RWPE1 (cell line): ENCODE results near the gene CNGB1.

Source experiments
- CTCF ChIA-PET: fragments of 350-600 bp; sonication (Branson Sonifier 250); formaldehyde crosslinking; extraction: SDS; loops from one replicate; lab custom pipeline; 2021; lab: Yijun Ruan, JAX
- POLR2A ChIA-PET: fragments of 400-600 bp; formaldehyde crosslinking; extraction: SDS; loops from one replicate; lab custom pipeline; 2020; ENCODE audit warnings: antibody characterized with exemption; ENCODE audit not compliant: low non-redundant PET; lab: Yijun Ruan, JAX
- DNase-seq: peaks from one replicate; pipeline ENCODE4 v3.0.0; 2012; ENCODE audit warnings: low spot score
- H3K27ac ChIP-seq: fragments of 450-650 bp; 2 replicates; pipeline ENCODE4 v1.5.1; 2017
- TF ChIP-seq, protein P1 (sequence below): fragments of 450-650 bp; conservative IDR thresholded peaks from 2 replicates; pipeline ENCODE4 v1.5.1; 2017; ENCODE audit warnings: low read depth, mild to moderate bottlenecking

The CNGB1 gene

GRCh38 chr16:57977418-57978069 is 6.6 kb upstream of the CNGB1 start:
- DNase-seq = no peak
- TF ChIP-seq, protein P1, sequence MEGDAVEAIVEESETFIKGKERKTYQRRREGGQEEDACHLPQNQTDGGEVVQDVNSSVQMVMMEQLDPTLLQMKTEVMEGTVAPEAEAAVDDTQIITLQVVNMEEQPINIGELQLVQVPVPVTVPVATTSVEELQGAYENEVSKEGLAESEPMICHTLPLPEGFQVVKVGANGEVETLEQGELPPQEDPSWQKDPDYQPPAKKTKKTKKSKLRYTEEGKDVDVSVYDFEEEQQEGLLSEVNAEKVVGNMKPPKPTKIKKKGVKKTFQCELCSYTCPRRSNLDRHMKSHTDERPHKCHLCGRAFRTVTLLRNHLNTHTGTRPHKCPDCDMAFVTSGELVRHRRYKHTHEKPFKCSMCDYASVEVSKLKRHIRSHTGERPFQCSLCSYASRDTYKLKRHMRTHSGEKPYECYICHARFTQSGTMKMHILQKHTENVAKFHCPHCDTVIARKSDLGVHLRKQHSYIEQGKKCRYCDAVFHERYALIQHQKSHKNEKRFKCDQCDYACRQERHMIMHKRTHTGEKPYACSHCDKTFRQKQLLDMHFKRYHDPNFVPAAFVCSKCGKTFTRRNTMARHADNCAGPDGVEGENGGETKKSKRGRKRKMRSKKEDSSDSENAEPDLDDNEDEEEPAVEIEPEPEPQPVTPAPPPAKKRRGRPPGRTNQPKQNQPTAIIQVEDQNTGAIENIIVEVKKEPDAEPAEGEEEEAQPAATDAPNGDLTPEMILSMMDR = no peak
- ChIA-PET CTCF (interaction anchor here (1.0 kb wide), 1 partner anchor 21 kb away, joined by 3 read pairs; no protein-coding TSS in a partner anchor), POLR2A (no interaction called here)
- H3K27ac ChIP-seq = peak overlapping the region; percentile 9; the same call in 1 of the 2 replicates

GRCh38 chr16:57976331-57976796 is 5.4 kb upstream of the CNGB1 start:
- POLR2A ChIA-PET = no interaction called here
- DNase-seq = peak; percentile 30
- H3K27ac ChIP-seq = peak overlapping the region; percentile 76
- CTCF ChIA-PET = interaction anchor here (1.0 kb wide), 1 partner anchor 22 kb away, joined by 3 read pairs; no protein-coding TSS in a partner anchor
- TF ChIP-seq, protein P1 = no peak

DNA sequence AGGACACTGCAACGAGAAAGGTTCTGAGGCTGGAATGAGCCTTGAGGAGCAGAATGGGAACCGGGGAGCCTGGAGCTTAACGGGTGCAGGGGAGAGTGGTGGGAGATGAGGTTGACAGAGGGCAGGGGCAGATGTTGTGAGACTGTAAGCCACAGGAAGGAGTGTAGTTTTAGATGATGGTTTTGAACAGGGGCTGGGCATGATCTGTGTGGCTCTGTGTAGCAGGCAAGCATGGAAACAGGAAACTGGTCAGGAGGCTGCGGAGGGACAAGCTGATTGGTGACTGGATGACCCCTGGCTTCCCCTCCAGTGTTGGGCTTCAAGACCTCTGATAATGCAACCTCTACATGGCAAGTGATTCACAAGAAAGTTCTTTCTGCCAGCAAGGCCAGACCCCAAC is 1.4 kb upstream of the CNGB1 start:
- DNase-seq = no peak
- no peak overlapping the region for H3K27ac ChIP-seq
- CTCF ChIA-PET = no interaction called here
- TF ChIP-seq, protein P1 = no peak
- POLR2A ChIA-PET = no interaction called here

DNA sequence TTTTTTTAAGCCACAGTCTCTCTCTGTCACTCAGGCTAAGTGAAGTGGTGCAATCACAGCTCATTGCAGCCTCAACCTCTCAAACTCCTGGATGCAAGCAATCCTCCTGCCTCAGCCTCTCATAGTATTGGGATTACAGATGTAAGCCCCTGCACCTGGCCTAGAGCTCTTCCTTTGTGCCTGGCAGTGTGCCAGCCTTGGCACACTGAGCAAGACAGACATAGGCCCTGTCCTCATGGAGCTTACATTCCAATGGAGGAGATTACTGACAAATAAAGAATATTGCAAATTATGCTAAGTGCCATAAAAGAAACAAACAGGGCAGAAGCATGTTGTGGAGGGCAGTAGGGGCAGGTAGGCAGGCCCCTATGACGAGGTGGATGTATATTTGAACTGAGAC is 920 bp upstream of the CNGB1 start:
- ChIA-PET CTCF (no interaction called here), POLR2A (no interaction called here)
- no peak for DNase-seq
- TF ChIP-seq, protein P1 = no peak
- no peak overlapping the region for H3K27ac ChIP-seq

DNA sequence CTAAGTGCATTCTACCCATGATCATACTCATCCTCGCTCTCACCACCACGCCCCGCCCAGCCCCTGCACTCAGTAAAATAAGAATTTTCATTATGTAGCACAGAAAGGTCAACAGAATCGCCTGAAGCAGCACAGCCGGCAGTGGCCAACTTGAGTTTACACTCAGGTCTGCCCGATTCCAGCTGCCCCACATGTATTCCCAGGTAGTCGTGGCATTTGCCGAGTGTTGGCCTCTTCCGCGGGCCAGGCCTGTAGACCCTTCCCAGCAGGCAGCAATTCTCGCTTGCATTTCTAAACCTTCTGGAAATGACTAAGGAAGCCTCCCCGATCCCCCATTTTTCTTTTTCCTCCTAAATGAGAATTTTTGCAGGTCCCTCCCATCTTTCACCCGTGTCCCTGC is 609 bp downstream of the CNGB1 start:
- TF ChIP-seq, protein P1 = no peak
- H3K27ac ChIP-seq = no peak overlapping the region
- ChIA-PET CTCF (no interaction called here), POLR2A (no interaction called here)
- no peak for DNase-seq

DNA sequence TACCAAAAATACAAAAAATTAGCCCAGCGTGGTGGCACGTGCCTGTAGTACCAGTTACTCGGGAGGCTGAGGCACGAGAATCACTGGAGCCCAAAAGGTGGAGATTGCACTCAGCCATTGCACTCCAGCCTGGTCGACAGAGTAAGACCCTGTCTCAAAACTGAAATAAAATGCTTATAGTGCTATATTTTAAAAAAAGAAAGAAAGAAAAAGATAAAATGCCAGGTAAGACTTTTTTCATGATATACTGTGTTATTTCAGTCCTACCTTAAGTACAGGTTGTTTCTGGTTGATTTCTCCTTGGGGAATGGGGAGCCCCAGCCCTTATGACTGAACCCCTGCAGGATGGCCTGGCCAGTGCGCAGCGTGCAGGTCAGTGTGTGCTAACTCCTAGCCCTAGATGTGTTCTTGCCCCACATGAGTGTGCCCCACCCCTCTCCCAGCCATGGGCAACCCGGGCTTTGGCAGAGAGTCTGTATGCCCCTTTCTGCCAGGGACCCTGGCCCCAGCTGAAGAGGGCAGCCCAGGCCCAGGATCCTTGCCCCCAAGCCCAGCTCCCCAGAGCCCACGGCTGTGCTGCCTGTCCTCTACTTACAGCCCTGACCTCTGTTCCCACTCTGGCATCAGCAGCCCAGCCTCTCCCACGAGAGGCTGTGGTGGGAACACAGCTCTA is 1.3 kb downstream of the CNGB1 start:
- H3K27ac ChIP-seq = no peak overlapping the region
- POLR2A ChIA-PET = no interaction called here
- CTCF ChIA-PET = interaction anchor here (0.6 kb wide), 1 partner anchor 11 kb away, joined by 4 read pairs; no protein-coding TSS in a partner anchor
- TF ChIP-seq, protein P1 = no peak
- DNase-seq = no peak
